DND-41 (cell line): ENCODE data around the gene CPT1A.

Source experiments
- ATAC-seq: fragments of 200-7000 bp; cut with Tn5 transposase; 3 replicates; pipeline ENCODE4 v1.9.1; 2021; ENCODE audit warnings: low read depth; ENCODE audit not compliant: insufficient read depth
- DNase-seq: peaks from one replicate; pipeline ENCODE4 v3.0.0-alpha.2; 2020
- H2AFZ ChIP-seq: 2 replicates; pipeline ENCODE4 v1.6.0; 2012; ENCODE audit warnings: low read depth, low read length
- H3K27ac ChIP-seq: 2 replicates; pipeline ENCODE4 v1.5.1; 2012; ENCODE audit warnings: low read length, inconsistent platforms
- H3K27me3 ChIP-seq: fragments of 200-600 bp; sonication (generic); 2 replicates; pipeline ENCODE4 v1.6.0; 2012; ENCODE audit warnings: low read length, mild to moderate bottlenecking, inconsistent platforms; ENCODE audit not compliant: insufficient read depth, poor library complexity
- H3K36me3 ChIP-seq: 2 replicates; pipeline ENCODE4 v1.5.1; 2012; ENCODE audit warnings: low read length, inconsistent platforms; ENCODE audit not compliant: insufficient read depth
- H3K4me1 ChIP-seq: 2 replicates; pipeline ENCODE4 v1.5.1; 2012; ENCODE audit warnings: mild to moderate bottlenecking, low read length; ENCODE audit not compliant: insufficient read depth
- H3K4me2 ChIP-seq: 2 replicates; pipeline ENCODE4 v1.6.0; 2012; ENCODE audit warnings: mild to moderate bottlenecking, moderate library complexity, low read length, inconsistent platforms; ENCODE audit not compliant: insufficient read depth
- H3K4me3 ChIP-seq, 2 experiments: fragments of 200-600 bp in 1 of 2; shearing (Covaris generic) in 1 of 2; 2 replicates each; pipeline ENCODE4 v1.5.1; 2012 to 2016; ENCODE audit warnings: inconsistent platforms in 2 of 2, low read length in 2 of 2, mild to moderate bottlenecking in 2 of 2, low read depth in 1 of 2, moderate library complexity in 1 of 2
- H3K79me2 ChIP-seq: 2 replicates; pipeline ENCODE4 v1.6.0; 2012; ENCODE audit warnings: low read length, inconsistent platforms; ENCODE audit not compliant: insufficient read depth
- H3K9ac ChIP-seq: 2 replicates; pipeline ENCODE4 v1.6.0; 2012; ENCODE audit warnings: low read depth, mild to moderate bottlenecking, inconsistent platforms, low read length, moderate library complexity
- H3K9me3 ChIP-seq: 2 replicates; pipeline ENCODE4 v1.5.1; 2012; ENCODE audit warnings: low read length, moderate library complexity, mild to moderate bottlenecking, inconsistent platforms; ENCODE audit not compliant: insufficient read depth, severe bottlenecking
- H4K20me1 ChIP-seq: 2 replicates; pipeline ENCODE4 v1.6.0; 2012; ENCODE audit warnings: low read length; ENCODE audit not compliant: insufficient read depth
- CTCF ChIP-seq: IDR thresholded peaks from 2 replicates; pipeline ENCODE4 v1.5.1; 2012; ENCODE audit warnings: borderline replicate concordance, low read length, moderate library complexity, mild to moderate bottlenecking; ENCODE audit not compliant: poor library complexity, severe bottlenecking; ENCODE audit errors: extremely low read depth
- EZH2 ChIP-seq: IDR thresholded peaks from 3 replicates; pipeline ENCODE4 v1.6.1; 2012; ENCODE audit warnings: borderline replicate concordance, low read depth, mild to moderate bottlenecking, moderate library complexity, low read length, inconsistent platforms; ENCODE audit not compliant: severe bottlenecking

The CPT1A gene

GRCh38 chr11:68767672-68768071, 74.0 kb downstream of the CPT1A start:
- ATAC-seq, result no peak
- Histone ChIP-seq H3K4me1 (no peaks in the 10 kb centered on the region), H3K27ac (no peak overlapping the region), H4K20me1 (0 out of 2 replicates have a peak, but pooled peaks cover 4% of the 10 kb centered on the region), H3K79me2 (no peaks in the 10 kb centered on the region), H3K9ac (no peak overlapping the region), H3K4me2 (no peak overlapping the region), H3K4me3 (no peak overlapping the region), H3K9me3 (no peaks in the 10 kb centered on the region), H3K27me3 (no peaks in the 10 kb centered on the region), H3K36me3 (peaks cover 58% of the 10 kb centered on the region), H2AFZ (no peak overlapping the region)
- no peak for DNase-seq
- TF ChIP-seq CTCF (no peak), EZH2 (no peak)

GRCh38 chr11:68766786-68767185, 74.9 kb downstream of the CPT1A start:
- Histone ChIP-seq H2AFZ (no peak overlapping the region), H3K36me3 (peaks cover 59% of the 10 kb centered on the region), H3K27ac (no peak overlapping the region), H4K20me1 (0 out of 2 replicates have a peak, but pooled peaks cover 4% of the 10 kb centered on the region), H3K27me3 (no peaks in the 10 kb centered on the region), H3K4me3 (no peak overlapping the region), H3K4me2 (no peak overlapping the region), H3K9me3 (no peaks in the 10 kb centered on the region), H3K4me1 (no peaks in the 10 kb centered on the region), H3K79me2 (no peaks in the 10 kb centered on the region), H3K9ac (no peak overlapping the region)
- TF ChIP-seq CTCF (no peak), EZH2 (no peak)
- ATAC-seq, result no peak
- no peak for DNase-seq

GRCh38 chr11:68764746-68765145, 77.0 kb downstream of the CPT1A start:
- Histone ChIP-seq H3K9ac (no peak overlapping the region), H3K36me3 (peaks cover 54% of the 10 kb centered on the region), H3K4me1 (no peaks in the 10 kb centered on the region), H4K20me1 (no peaks in the 10 kb centered on the region), H3K9me3 (no peaks in the 10 kb centered on the region), H2AFZ (no peak overlapping the region), H3K4me2 (no peak overlapping the region), H3K4me3 (no peak overlapping the region), H3K79me2 (no peaks in the 10 kb centered on the region), H3K27ac (no peak overlapping the region), H3K27me3 (no peaks in the 10 kb centered on the region)
- TF ChIP-seq EZH2 (no peak), CTCF (no peak)
- no peak for DNase-seq
- no peak for ATAC-seq
